ENCODE results near the gene CMTM1. TPM values are rescaled to one million over a fixed set of nuclear protein-coding genes. Genes with fewer than 3 reads are reported as not detected.
A peak's percentile ranks its signal among the peaks of the same experiment; 100 is the strongest.

CMTM1 gene
- total and polyA plus RNA-seq, 7 donors = 0.71 to 3.0 (median 1.3) TPM; not detected in 2

- TF ChIP-seq EP300 (IDR thresholded peaks at IDR 0.05) (no peak), CTCF (IDR thresholded peaks at IDR 0.05) (peak in 3 of 4 experiments; percentile 14 to 23 (median 15))
- Histone ChIP-seq H3K27me3 (no peaks in the 10 kb centered on the region), H3K27ac (no peak overlapping the region), H3K36me3 (no peaks in the 10 kb centered on the region), H3K9me3 (peaks cover 0 to 4% (median 0%) of the 10 kb centered on the region in 4 donors), H3K4me1 (no peaks in the 10 kb centered on the region), H3K4me3 (no peak overlapping the region)
- intact Hi-C loops (cut with DNase I) = no loop called here
- peak; percentile 71 for DNase-seq
- 89 to 92% methylated on average over 8 of the region's 8 CpGs for WGBS, 2 donors
Measured at GRCh38 chr16:66588981-66589713, 22.9 kb downstream of the CMTM1 start.

- Histone ChIP-seq H3K36me3 (no peaks in the 10 kb centered on the region), H3K9me3 (peaks cover 0 to 4% (median 0%) of the 10 kb centered on the region in 4 donors), H3K27ac (no peak overlapping the region), H3K4me1 (no peaks in the 10 kb centered on the region), H3K27me3 (no peaks in the 10 kb centered on the region), H3K4me3 (no peak overlapping the region)
- WGBS, 2 donors = 47 to 83% methylated on average over 8 of the region's 8 CpGs
- no peak for TF ChIP-seq POLR2AphosphoS5 (IDR thresholded peaks at IDR 0.05)
- no peak for TF ChIP-seq CTCF (IDR thresholded peaks at IDR 0.05)
- no peak for TF ChIP-seq EP300 (IDR thresholded peaks at IDR 0.05)
- TF ChIP-seq POLR2A (IDR thresholded peaks at IDR 0.05) = no peak
- intact Hi-C loops (cut with DNase I) = no loop called here
- DNase-seq = no peak
Measured at GRCh38 chr16:66590322-66590721, 24.1 kb downstream of the CMTM1 start.

GRCh38 chr16:66591018-66591417 is 24.8 kb downstream of the CMTM1 start:
- DNase-seq = no peak
- intact Hi-C loops (cut with DNase I) = no loop called here
- no peaks in the 10 kb centered on the region for H3K27me3 ChIP-seq
- H3K9me3 ChIP-seq = peaks cover 0 to 4% (median 0%) of the 10 kb centered on the region in 4 donors
- H3K4me1 ChIP-seq = no peaks in the 10 kb centered on the region
- no peaks in the 10 kb centered on the region for H3K36me3 ChIP-seq
- H3K4me3 ChIP-seq = no peak overlapping the region
- H3K27ac ChIP-seq = no peak overlapping the region
- TF ChIP-seq EP300 (IDR thresholded peaks at IDR 0.05) (no peak), CTCF (IDR thresholded peaks at IDR 0.05) (no peak), POLR2AphosphoS5 (IDR thresholded peaks at IDR 0.05) (no peak), POLR2A (IDR thresholded peaks at IDR 0.05) (no peak)
- 95 to 97% methylated on average over 4 of the region's 4 CpGs for WGBS, 2 donors

GRCh38 chr16:66592241-66592640 is 26.0 kb downstream of the CMTM1 start:
- Histone ChIP-seq H3K4me1 (no peaks in the 10 kb centered on the region), H3K36me3 (no peaks in the 10 kb centered on the region), H3K4me3 (no peak overlapping the region), H3K27ac (no peak overlapping the region), H3K27me3 (no peaks in the 10 kb centered on the region), H3K9me3 (peaks cover 0 to 4% (median 0%) of the 10 kb centered on the region in 4 donors)
- intact Hi-C loops (cut with DNase I) = no loop called here
- TF ChIP-seq EP300 (IDR thresholded peaks at IDR 0.05) (no peak), CTCF (IDR thresholded peaks at IDR 0.05) (no peak), POLR2AphosphoS5 (IDR thresholded peaks at IDR 0.05) (no peak), POLR2A (IDR thresholded peaks at IDR 0.05) (no peak)
- 92 to 97% methylated on average over 3 of the region's 3 CpGs for WGBS, 2 donors
- DNase-seq = no peak

GRCh38 chr16:66592814-66593213 is 26.6 kb downstream of the CMTM1 start:
- DNase-seq = no peak
- WGBS, 2 donors = 96 to 98% methylated on average over 3 of the region's 3 CpGs
- H3K4me1 ChIP-seq = no peaks in the 10 kb centered on the region

More at GRCh38 chr16:66592814-66593213, 26.6 kb downstream of the CMTM1 start:
- no peak overlapping the region for H3K27ac ChIP-seq
- TF ChIP-seq CTCF (IDR thresholded peaks at IDR 0.05) (no peak), POLR2AphosphoS5 (IDR thresholded peaks at IDR 0.05) (no peak), POLR2A (IDR thresholded peaks at IDR 0.05) (no peak), EP300 (IDR thresholded peaks at IDR 0.05) (no peak)
- H3K9me3 ChIP-seq = peaks cover 0 to 4% (median 0%) of the 10 kb centered on the region in 4 donors
- no peaks in the 10 kb centered on the region for H3K27me3 ChIP-seq
- intact Hi-C loops (cut with DNase I) = no loop called here
- no peak overlapping the region for H3K4me3 ChIP-seq
- H3K36me3 ChIP-seq = no peaks in the 10 kb centered on the region

Data from sigmoid colon (tissue), 7 donors.